ENCODE measurements around the gene IGF1R. TPM values are rescaled to one million over a fixed set of nuclear protein-coding genes. Genes with fewer than 3 reads are reported as not detected.

Gene IGF1R
- total and polyA plus RNA-seq, 2 of the 8 experiments (the other 6 are each of a cell fraction or from before 2014, with no cell fraction given), result 32.9 to 109 TPM

GRCh38 chr15:98920091-98920880 lies 271.9 kb downstream of the IGF1R start:
- H3K18ac ChIP-seq (ENCODE audit: extremely low read depth, low read length), result no peak overlapping the region
- H3K4ac ChIP-seq (replicated peaks; ENCODE audit: insufficient read length, low read depth, low read length), result no peak overlapping the region
- no peak overlapping the region for H3K4me2 ChIP-seq (ENCODE audit: insufficient read depth in 1 of 2, low read depth in 2 of 2, low read length in 2 of 2)
- no peak overlapping the region for H2BK120ac ChIP-seq (replicated peaks; ENCODE audit: low read depth, low read length)
- no peak overlapping the region for H3K4me3 ChIP-seq (ENCODE audit: extremely low read depth in 1 of 4, insufficient read depth in 2 of 4, low read depth in 3 of 4, low read length in 4 of 4)
- H3K14ac ChIP-seq (ENCODE audit: insufficient read length), result no peak overlapping the region
- H3K79me1 ChIP-seq (ENCODE audit: low read depth, low read length), result no peaks in the 10 kb centered on the region
- no peaks in the 10 kb centered on the region; a peak in 1 of 4 replicates for H3K79me2 ChIP-seq (ENCODE audit: control insufficient read depth in 1 of 2, insufficient read depth in 2 of 2, low read length in 2 of 2)
- H2BK20ac ChIP-seq (ENCODE audit: low read length), result no peak overlapping the region
- no peak overlapping the region for H2AK5ac ChIP-seq (ENCODE audit: low read depth, low read length)
- no peak overlapping the region for H4K91ac ChIP-seq (replicated peaks; ENCODE audit: insufficient read length, low read length)
- peaks cover 1 to 6% of the 10 kb centered on the region in 2 experiments for H4K20me1 ChIP-seq (replicated peaks in 1 of 2; ENCODE audit: control insufficient read depth in 1 of 2, insufficient read depth in 2 of 2, low read length in 2 of 2)
- no peaks in the 10 kb centered on the region for H3K9me3 ChIP-seq (ENCODE audit: insufficient read depth in 2 of 2, low read depth in 1 of 2, low read length in 1 of 2)
- no peak overlapping the region for H4K8ac ChIP-seq (ENCODE audit: extremely low read depth, insufficient read depth, low read length)
- no peak overlapping the region for H2AFZ ChIP-seq (ENCODE audit: low read length)
- H3K27me3 ChIP-seq (replicated peaks in 1 of 4; ENCODE audit: control insufficient read depth in 3 of 4, extremely low read depth in 1 of 4, insufficient read depth in 3 of 4, low read length in 3 of 4), result no peaks in the 10 kb centered on the region
- H2BK12ac ChIP-seq (ENCODE audit: low read depth, low read length), result no peak overlapping the region
- ChIA-PET CTCF (ENCODE audit: partially characterized antibody) (interaction anchor here (1.1 to 1.8 kb wide), 2 partner anchors 14 to 15 kb away, joined by 3 read pairs; no protein-coding TSS in a partner anchor), POLR2A (ENCODE audit: partially characterized antibody) (no interaction called here)
- no peak overlapping the region for H3K27ac ChIP-seq (ENCODE audit: low read depth, low read length)
- no peak overlapping the region for H2BK15ac ChIP-seq (ENCODE audit: low read length)
- H3K56ac ChIP-seq (replicated peaks; ENCODE audit: insufficient read length, low read depth, low read length), result no peak overlapping the region
- no peaks in the 10 kb centered on the region for H3K23me2 ChIP-seq (ENCODE audit: low read depth, low read length)
- FAIRE-seq (no peak), DNase-seq (ENCODE audit: low read depth in 1 of 2, low spot score in 2 of 2) (no peak)
- H4K5ac ChIP-seq (ENCODE audit: insufficient read length, low read depth, low read length), result no peak overlapping the region
- no peaks in the 10 kb centered on the region for H3K4me1 ChIP-seq (replicated peaks in 1 of 4; ENCODE audit: control insufficient read depth in 3 of 4, insufficient read depth in 4 of 4, low read length in 3 of 4)
- no peak overlapping the region for H2BK5ac ChIP-seq (ENCODE audit: low read depth, low read length)
- H3K23ac ChIP-seq (ENCODE audit: insufficient read length), result no peak overlapping the region
- H3K9ac ChIP-seq (replicated peaks in 1 of 4; ENCODE audit: extremely low read depth in 1 of 4, low read depth in 3 of 4, low read length in 3 of 4), result no peak overlapping the region
- peaks cover 24 to 57% (median 38%) of the 10 kb centered on the region in 4 experiments for H3K36me3 ChIP-seq (ENCODE audit: control insufficient read depth in 2 of 4, insufficient read depth in 4 of 4, low read length in 3 of 4)
- WGBS, 2 experiments (ENCODE audit: extremely low coverage in 1 of 2, insufficient coverage in 1 of 2, insufficient read length in 1 of 2, insufficient replicate concordance in 2 of 2, low coverage in 1 of 2, low lambda C conversion rate in 2 of 2, missing lambda C conversion rate in 1 of 2), result 92 to 100% methylated on average over 2 to 10 of the region's 10 CpGs
- TF ChIP-seq ZNF274 (IDR thresholded peaks at IDR 0.05; ENCODE audit: borderline replicate concordance, extremely low read depth, low read length) (no peak), EGR1 (IDR thresholded peaks at IDR 0.05; ENCODE audit: borderline replicate concordance, low read depth, low read length) (no peak), HDAC2 (IDR thresholded peaks at IDR 0.05; ENCODE audit: borderline replicate concordance in 1 of 2, low read depth in 2 of 2, low read length in 2 of 2) (no peak), YY1 (IDR thresholded peaks at IDR 0.05; ENCODE audit: low read depth, low read length) (no peak), TAF1 (IDR thresholded peaks at IDR 0.05; ENCODE audit: low read depth, low read length) (no peak), MAX (IDR thresholded peaks at IDR 0.05) (no peak), GABPA (IDR thresholded peaks at IDR 0.05; ENCODE audit: borderline replicate concordance, insufficient read depth, low read length) (no peak), POU5F1 (IDR thresholded peaks at IDR 0.05; ENCODE audit: low read depth, low read length) (no peak), BRCA1 (IDR thresholded peaks at IDR 0.05; ENCODE audit: low read depth, low read length) (no peak), ASH2L (IDR thresholded peaks at IDR 0.05; ENCODE audit: low read length) (no peak)
- TF ChIP-seq, protein P1, sequence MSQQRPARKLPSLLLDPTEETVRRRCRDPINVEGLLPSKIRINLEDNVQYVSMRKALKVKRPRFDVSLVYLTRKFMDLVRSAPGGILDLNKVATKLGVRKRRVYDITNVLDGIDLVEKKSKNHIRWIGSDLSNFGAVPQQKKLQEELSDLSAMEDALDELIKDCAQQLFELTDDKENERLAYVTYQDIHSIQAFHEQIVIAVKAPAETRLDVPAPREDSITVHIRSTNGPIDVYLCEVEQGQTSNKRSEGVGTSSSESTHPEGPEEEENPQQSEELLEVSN (IDR thresholded peaks at IDR 0.05), result no peak
